ENCODE results near the gene COL6A2.

Gene COL6A2

DNA sequence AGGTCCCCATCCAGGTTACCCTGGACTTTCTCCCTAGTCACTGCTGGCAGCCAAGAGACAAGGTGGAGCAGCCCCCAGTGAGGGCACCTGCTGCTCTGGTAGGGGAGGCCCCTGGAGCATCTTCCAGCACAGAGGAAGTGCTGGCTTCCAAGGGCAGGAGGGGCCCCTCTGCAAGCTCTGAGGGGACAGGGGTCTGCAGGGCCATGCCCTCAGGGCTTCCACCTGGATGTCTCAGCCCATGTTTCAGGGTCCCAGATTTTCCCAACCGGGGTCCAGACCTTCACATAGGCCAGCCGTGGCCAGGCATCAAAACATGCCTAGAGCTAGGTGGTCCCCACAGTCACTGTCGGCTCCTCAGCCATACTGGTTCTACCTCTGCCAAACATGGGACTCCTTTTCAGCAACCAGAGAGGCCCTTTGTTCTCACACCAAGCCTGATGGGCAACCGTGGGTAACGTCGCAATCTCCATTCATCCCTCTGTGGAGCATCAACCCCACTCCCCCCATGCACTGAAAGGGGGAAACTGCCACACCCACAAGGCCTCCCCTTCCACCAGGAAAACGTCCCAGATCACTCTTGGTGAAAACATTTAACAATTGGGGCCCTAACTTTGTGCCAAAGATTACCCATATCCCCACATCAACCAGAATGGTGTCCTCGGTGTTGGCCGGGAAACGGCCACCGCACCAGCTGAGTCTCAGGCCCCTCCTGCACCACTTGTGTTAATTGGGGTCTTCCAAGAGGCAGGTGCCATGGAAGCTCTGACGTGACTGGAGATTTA, 1.9 kb upstream of the COL6A2 start:
- Histone ChIP-seq H3K14ac (ENCODE audit: low read length) (no peak overlapping the region), H4K91ac (ENCODE audit: low read depth, low read length) (no peak overlapping the region), H2AFZ (ENCODE audit: insufficient read depth, low read length, poor library complexity) (no peak overlapping the region), H3K4ac (ENCODE audit: low read depth, low read length) (no peak overlapping the region), H3K79me2 (ENCODE audit: control insufficient read depth, insufficient read depth, low read length, poor library complexity) (peaks cover 3% of the 10 kb centered on the region), H3K36me3 (ENCODE audit: control insufficient read depth in 1 of 2, insufficient read depth in 2 of 2, low read length in 2 of 2) (no peaks in the 10 kb centered on the region), H3K27me3 (ENCODE audit: insufficient read depth, low read length) (peaks cover 4% of the 10 kb centered on the region), H3K9me3 (ENCODE audit: insufficient read depth, low read depth, low read length) (peaks cover 7% of the 10 kb centered on the region), H2BK5ac (ENCODE audit: low read depth, low read length, poor library complexity) (no peak overlapping the region), H3K23ac (ENCODE audit: low read length) (no peak overlapping the region), H3K79me1 (ENCODE audit: low read length) (peaks cover 2% of the 10 kb centered on the region), H2AK5ac (ENCODE audit: low read length) (no peak overlapping the region), H3K18ac (ENCODE audit: low read length) (no peak overlapping the region), H2BK12ac (ENCODE audit: low read length) (no peak overlapping the region), H4K12ac (ENCODE audit: low read depth, low read length) (no peak overlapping the region), H3K9ac (ENCODE audit: low read length) (no peak overlapping the region), H4K8ac (ENCODE audit: low read depth, low read length) (no peak overlapping the region), H3K27ac (ENCODE audit: low read depth, low read length) (no peak overlapping the region), H3K4me2 (ENCODE audit: low read length) (no peak overlapping the region), H3K4me1 (ENCODE audit: control insufficient read depth in 1 of 2, insufficient read depth in 2 of 2, low read length in 2 of 2) (peaks cover 2 to 6% of the 10 kb centered on the region in 2 experiments), H3K4me3 (ENCODE audit: low read depth, low read length) (no peak overlapping the region), H2BK120ac (ENCODE audit: insufficient read depth, low read length, poor library complexity) (no peak overlapping the region)
- no CpG with 5 or more reads among the region's 12 CpGs for WGBS (ENCODE audit: extremely low coverage, insufficient coverage, insufficient read length)
- no peak for DNase-seq

DNA sequence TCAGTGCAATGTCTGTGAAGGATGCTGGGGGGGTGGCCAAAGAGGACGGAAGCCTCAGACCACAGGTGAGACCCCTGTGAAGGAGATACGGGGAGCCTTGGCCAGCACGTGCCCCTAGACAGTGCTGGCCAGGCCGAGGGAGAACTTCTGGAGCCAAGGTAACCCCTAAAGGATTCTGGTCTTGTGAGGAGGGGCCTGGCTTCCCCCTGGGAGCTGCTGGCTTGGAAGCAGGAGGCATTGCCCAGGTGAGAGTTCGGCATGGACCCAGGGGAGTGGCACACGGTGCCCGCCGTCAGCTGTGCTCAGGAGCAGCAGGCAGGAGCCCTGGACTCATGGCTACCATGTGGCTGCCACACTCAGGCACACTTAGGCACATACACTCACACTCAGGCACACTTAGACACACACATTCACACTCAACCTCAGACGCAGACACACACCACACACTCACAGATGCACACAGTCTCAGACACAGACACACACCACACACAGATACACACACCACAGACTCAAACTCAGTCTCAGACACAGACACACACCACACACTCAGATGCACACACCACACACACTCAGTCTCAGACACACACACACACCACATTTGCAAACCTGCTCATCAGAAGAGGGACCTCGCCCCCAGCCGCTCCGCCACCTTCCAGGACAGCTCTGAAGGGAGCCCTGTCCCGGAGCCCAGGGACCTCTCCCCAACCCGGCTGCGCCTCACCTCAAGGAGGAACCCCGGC, 1.1 kb upstream of the COL6A2 start:
- Histone ChIP-seq H3K4me2 (ENCODE audit: low read length) (no peak overlapping the region), H2BK12ac (ENCODE audit: low read length) (no peak overlapping the region), H4K12ac (ENCODE audit: low read depth, low read length) (peak overlapping the region; percentile 12), H2BK120ac (ENCODE audit: insufficient read depth, low read length, poor library complexity) (no peak overlapping the region), H3K23ac (ENCODE audit: low read length) (no peak overlapping the region), H2AK5ac (ENCODE audit: low read length) (no peak overlapping the region), H2AFZ (ENCODE audit: insufficient read depth, low read length, poor library complexity) (no peak overlapping the region), H4K91ac (ENCODE audit: low read depth, low read length) (peak overlapping the region; percentile 25), H3K4me3 (ENCODE audit: low read depth, low read length) (no peak overlapping the region), H3K27ac (ENCODE audit: low read depth, low read length) (no peak overlapping the region), H2BK5ac (ENCODE audit: low read depth, low read length, poor library complexity) (no peak overlapping the region), H3K14ac (ENCODE audit: low read length) (no peak overlapping the region), H3K4ac (ENCODE audit: low read depth, low read length) (no peak overlapping the region), H3K79me2 (ENCODE audit: control insufficient read depth, insufficient read depth, low read length, poor library complexity) (peaks cover 3% of the 10 kb centered on the region), H3K79me1 (ENCODE audit: low read length) (peaks cover 2% of the 10 kb centered on the region), H3K9ac (ENCODE audit: low read length) (no peak overlapping the region), H3K27me3 (ENCODE audit: insufficient read depth, low read length) (peaks cover 4% of the 10 kb centered on the region), H4K8ac (ENCODE audit: low read depth, low read length) (no peak overlapping the region), H3K9me3 (ENCODE audit: insufficient read depth, low read depth, low read length) (peaks cover 5% of the 10 kb centered on the region), H3K36me3 (ENCODE audit: control insufficient read depth in 1 of 2, insufficient read depth in 2 of 2, low read length in 2 of 2) (no peaks in the 10 kb centered on the region), H3K18ac (ENCODE audit: low read length) (no peak overlapping the region), H3K4me1 (ENCODE audit: control insufficient read depth in 1 of 2, insufficient read depth in 2 of 2, low read length in 2 of 2) (peaks cover 2 to 6% of the 10 kb centered on the region in 2 experiments)
- no CpG with 5 or more reads among the region's 16 CpGs for WGBS (ENCODE audit: extremely low coverage, insufficient coverage, insufficient read length)
- no peak for DNase-seq

DNA sequence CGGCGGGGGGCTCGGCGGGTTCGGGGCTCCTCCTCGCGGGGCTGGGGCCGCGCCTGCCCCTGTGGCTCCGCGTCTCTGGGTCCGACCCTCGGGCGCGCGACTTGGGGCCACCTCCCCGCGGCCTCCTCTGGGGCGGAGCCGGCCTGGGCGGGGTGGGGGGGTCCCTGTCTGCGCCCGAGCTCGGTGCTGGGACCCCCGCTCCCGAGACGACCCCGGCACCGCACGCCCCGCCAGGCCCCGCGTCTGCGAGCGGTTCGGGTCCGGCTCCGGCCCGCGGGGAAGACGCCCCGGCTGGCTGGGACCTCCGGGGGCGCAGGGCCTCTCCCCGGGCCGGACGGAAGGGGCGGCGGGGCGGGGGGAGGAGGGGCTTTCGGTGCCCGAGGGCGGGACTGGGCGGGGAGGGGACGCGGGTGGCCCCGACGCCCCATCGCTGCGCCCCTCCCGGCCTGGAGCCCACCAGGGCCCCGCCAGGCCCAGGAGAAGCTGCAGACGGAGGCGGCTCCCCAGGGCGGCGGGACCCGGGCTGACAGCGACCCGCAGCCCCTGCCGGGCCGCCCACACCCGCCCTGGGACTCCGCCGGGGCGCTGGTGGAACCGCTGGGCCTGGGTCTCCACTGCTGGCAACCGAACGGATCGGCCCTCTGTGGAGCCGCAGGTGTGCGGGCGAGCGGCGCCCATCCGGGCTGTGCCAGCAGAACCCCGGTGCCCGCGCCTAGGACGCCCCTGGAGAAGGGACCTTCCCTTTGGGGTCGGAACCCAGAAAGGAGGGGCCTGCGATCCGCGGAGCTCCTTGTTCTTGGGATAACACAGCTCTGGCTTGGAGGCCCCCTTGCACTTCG, 610 bp downstream of the COL6A2 start:
- no peak for DNase-seq
- Histone ChIP-seq H2BK12ac (ENCODE audit: low read length) (no peak overlapping the region), H3K27ac (ENCODE audit: low read depth, low read length) (no peak overlapping the region), H3K4me1 (ENCODE audit: control insufficient read depth in 1 of 2, insufficient read depth in 2 of 2, low read length in 2 of 2) (peaks cover 2 to 6% of the 10 kb centered on the region in 2 experiments), H4K12ac (ENCODE audit: low read depth, low read length) (no peak overlapping the region), H3K4ac (ENCODE audit: low read depth, low read length) (no peak overlapping the region), H3K23ac (ENCODE audit: low read length) (no peak overlapping the region), H3K27me3 (ENCODE audit: insufficient read depth, low read length) (peaks cover 4% of the 10 kb centered on the region), H3K18ac (ENCODE audit: low read length) (peak overlapping the region; percentile 59), H2BK5ac (ENCODE audit: low read depth, low read length, poor library complexity) (no peak overlapping the region), H3K9me3 (ENCODE audit: insufficient read depth, low read depth, low read length) (peaks cover 2% of the 10 kb centered on the region), H4K8ac (ENCODE audit: low read depth, low read length) (peak overlapping the region; percentile 40), H3K4me3 (ENCODE audit: low read depth, low read length) (peak overlapping the region; percentile 73), H3K9ac (ENCODE audit: low read length) (peak overlapping the region; percentile 12), H2AK5ac (ENCODE audit: low read length) (no peak overlapping the region), H3K79me1 (ENCODE audit: low read length) (peaks cover 2% of the 10 kb centered on the region), H3K4me2 (ENCODE audit: low read length) (peak overlapping the region; percentile 74), H2BK120ac (ENCODE audit: insufficient read depth, low read length, poor library complexity) (no peak overlapping the region), H4K91ac (ENCODE audit: low read depth, low read length) (peak overlapping the region; percentile 52), H3K79me2 (ENCODE audit: control insufficient read depth, insufficient read depth, low read length, poor library complexity) (peaks cover 3% of the 10 kb centered on the region), H3K36me3 (ENCODE audit: control insufficient read depth in 1 of 2, insufficient read depth in 2 of 2, low read length in 2 of 2) (no peaks in the 10 kb centered on the region), H2AFZ (ENCODE audit: insufficient read depth, low read length, poor library complexity) (peak overlapping the region; percentile 45), H3K14ac (ENCODE audit: low read length) (peak overlapping the region; percentile 50)
- no CpG with 5 or more reads among the region's 94 CpGs for WGBS (ENCODE audit: extremely low coverage, insufficient coverage, insufficient read length)

DNA sequence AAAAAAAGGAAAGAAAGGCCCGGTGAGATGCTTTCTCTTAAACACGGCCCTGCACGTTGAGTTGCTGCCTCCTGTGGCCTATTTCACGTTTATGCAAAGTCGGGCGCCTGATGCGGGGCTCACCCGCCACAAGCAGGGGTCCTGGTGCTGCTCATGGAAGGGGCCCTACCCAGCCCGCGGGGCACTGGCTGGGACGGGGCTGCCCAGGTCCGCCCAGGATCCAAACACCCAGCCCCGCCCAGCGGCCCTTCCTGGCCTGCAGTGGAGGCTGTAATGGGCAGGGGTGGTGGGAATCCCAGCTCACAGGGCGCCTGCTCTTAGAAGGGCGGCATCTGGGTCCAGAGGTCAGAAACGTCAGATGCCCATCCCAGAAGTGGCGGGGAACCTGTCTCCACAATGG, 1.6 kb downstream of the COL6A2 start:
- peaks cover 2% of the 10 kb centered on the region for H3K79me1 ChIP-seq (ENCODE audit: low read length)
- no CpG with 5 or more reads among the region's 18 CpGs for WGBS (ENCODE audit: extremely low coverage, insufficient coverage, insufficient read length)

More for the DNA sequence above, 1.6 kb downstream of the COL6A2 start:
- Histone ChIP-seq H3K9me3 (ENCODE audit: insufficient read depth, low read depth, low read length) (peaks cover 2% of the 10 kb centered on the region), H3K36me3 (ENCODE audit: control insufficient read depth in 1 of 2, insufficient read depth in 2 of 2, low read length in 2 of 2) (no peaks in the 10 kb centered on the region), H4K8ac (ENCODE audit: low read depth, low read length) (no peak overlapping the region), H3K27ac (ENCODE audit: low read depth, low read length) (no peak overlapping the region), H2AFZ (ENCODE audit: insufficient read depth, low read length, poor library complexity) (no peak overlapping the region), H3K9ac (ENCODE audit: low read length) (no peak overlapping the region), H3K4me2 (ENCODE audit: low read length) (peak overlapping the region; percentile 5), H3K4me1 (ENCODE audit: control insufficient read depth in 1 of 2, insufficient read depth in 2 of 2, low read length in 2 of 2) (peaks cover 2 to 6% of the 10 kb centered on the region in 2 experiments), H3K4ac (ENCODE audit: low read depth, low read length) (no peak overlapping the region), H3K4me3 (ENCODE audit: low read depth, low read length) (no peak overlapping the region), H3K27me3 (ENCODE audit: insufficient read depth, low read length) (peaks cover 4% of the 10 kb centered on the region), H2AK5ac (ENCODE audit: low read length) (no peak overlapping the region), H3K79me2 (ENCODE audit: control insufficient read depth, insufficient read depth, low read length, poor library complexity) (peaks cover 3% of the 10 kb centered on the region), H2BK120ac (ENCODE audit: insufficient read depth, low read length, poor library complexity) (no peak overlapping the region), H2BK12ac (ENCODE audit: low read length) (no peak overlapping the region), H4K12ac (ENCODE audit: low read depth, low read length) (no peak overlapping the region), H4K91ac (ENCODE audit: low read depth, low read length) (no peak overlapping the region), H2BK5ac (ENCODE audit: low read depth, low read length, poor library complexity) (no peak overlapping the region), H3K18ac (ENCODE audit: low read length) (no peak overlapping the region), H3K23ac (ENCODE audit: low read length) (no peak overlapping the region), H3K14ac (ENCODE audit: low read length) (no peak overlapping the region)
- DNase-seq: no peak
